SK-N-SH (cell line): Measurements from ENCODE around the gene SLC25A44. TPM values are rescaled to one million over a fixed set of nuclear protein-coding genes. Genes with fewer than 3 reads are reported as not detected.
A peak's percentile ranks its signal among the peaks of the same experiment; 100 is the strongest.

ENCODE experiments used
- CTCF ChIP-seq: fragments of 200-600 bp; sonication (generic); IDR thresholded peaks from 2 replicates; pipeline ENCODE4 v1.6.1; 2017; ENCODE audit warnings: antibody characterized with exemption, mild to moderate bottlenecking, moderate library complexity
- FOXJ3 ChIP-seq: sonication (generic); formaldehyde crosslinking; IDR thresholded peaks from 2 replicates; pipeline ENCODE4 v1.5.1; 2020; ENCODE audit warnings: mild to moderate bottlenecking, missing genetic modification reagents
- FOXM1 ChIP-seq: IDR thresholded peaks from 2 replicates; pipeline ENCODE4 v1.4.0; 2012; ENCODE audit warnings: low read depth, mild to moderate bottlenecking
- JUND ChIP-seq: IDR thresholded peaks from 2 replicates; pipeline ENCODE4 v1.4.0; 2012
- MAX ChIP-seq: IDR thresholded peaks from 2 replicates; pipeline ENCODE4 v1.4.0; 2012; ENCODE audit warnings: low read depth
- POLR2AphosphoS5 ChIP-seq: IDR thresholded peaks from 2 replicates; pipeline ENCODE4 v1.6.1; 2012; ENCODE audit warnings: low read depth, low read length
- RAD21 ChIP-seq: IDR thresholded peaks from 2 replicates; pipeline ENCODE4 v1.6.1; 2012; ENCODE audit warnings: mild to moderate bottlenecking, low read length
- TAF1 ChIP-seq: IDR thresholded peaks from 2 replicates; pipeline ENCODE4 v1.6.1; 2012; ENCODE audit warnings: low read depth, mild to moderate bottlenecking, low read length, moderate library complexity, borderline replicate concordance
- TEAD4 ChIP-seq: IDR thresholded peaks from 2 replicates; pipeline ENCODE4 v1.4.0; 2012; ENCODE audit warnings: mild to moderate bottlenecking, borderline replicate concordance; ENCODE audit not compliant: insufficient read depth
- polyA plus RNA-seq, 3 experiments: library from polyadenylated mRNA; depleted of rRNA; stranded (reverse); fragments of >200 nt; gene quantifications; 2 replicates each; pipeline ENCODE4 v1.2.3, GENCODE V29; 2012
- TF ChIP-seq, protein P1 (sequence below): IDR thresholded peaks from 2 replicates; pipeline ENCODE4 v1.4.0; 2012; ENCODE audit warnings: low read depth, borderline replicate concordance
- TF ChIP-seq, protein P2 (sequence below): IDR thresholded peaks from 2 replicates; pipeline ENCODE4 v1.6.1; 2012; ENCODE audit warnings: mild to moderate bottlenecking, low read depth, low read length, moderate library complexity
- TF ChIP-seq, protein P3 (sequence below): fragments of 150-350 bp; IDR thresholded peaks from 2 replicates; pipeline ENCODE4 v1.6.1; 2016; ENCODE audit warnings: mild to moderate bottlenecking, low read depth, low read length

SLC25A44 gene
- polyA plus RNA-seq, 1 of the 3 experiments (the other 2 are of a cell fraction), result 28.5 TPM

DNA sequence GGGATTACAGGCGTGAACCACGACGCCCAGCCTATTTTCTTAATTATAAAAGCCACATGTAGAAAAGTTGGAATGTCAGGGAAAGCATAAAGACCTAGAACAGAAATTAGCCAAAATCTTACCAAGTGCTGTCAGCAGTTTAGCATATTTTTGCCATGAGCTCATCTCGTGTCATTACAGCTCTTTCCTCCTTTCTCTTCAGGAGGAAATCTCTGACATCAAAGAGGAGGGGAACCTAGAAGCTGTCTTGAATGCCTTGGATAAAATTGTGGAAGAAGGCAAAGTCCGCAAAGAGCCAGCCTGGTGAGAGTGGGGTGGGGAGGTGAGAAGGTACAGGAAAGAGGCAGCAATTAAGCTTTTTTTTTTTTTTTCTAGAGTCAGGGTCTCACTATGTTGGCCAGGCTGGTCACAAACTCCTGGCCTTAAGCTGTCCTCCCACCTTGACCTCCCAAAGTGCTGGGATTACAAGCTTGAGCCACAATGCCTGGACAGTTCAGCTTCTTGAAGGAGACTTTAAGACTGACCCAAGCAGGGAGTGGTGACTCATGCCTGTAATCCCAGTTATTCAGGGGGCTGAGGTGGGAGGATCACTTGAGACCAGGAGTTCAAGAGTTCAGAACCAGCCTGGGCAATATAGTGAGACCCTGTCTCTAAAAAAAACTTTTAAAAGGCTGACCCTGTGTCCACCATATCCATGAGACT, 39.7 kb downstream of the SLC25A44 start (continued):
- TF ChIP-seq, protein P1, sequence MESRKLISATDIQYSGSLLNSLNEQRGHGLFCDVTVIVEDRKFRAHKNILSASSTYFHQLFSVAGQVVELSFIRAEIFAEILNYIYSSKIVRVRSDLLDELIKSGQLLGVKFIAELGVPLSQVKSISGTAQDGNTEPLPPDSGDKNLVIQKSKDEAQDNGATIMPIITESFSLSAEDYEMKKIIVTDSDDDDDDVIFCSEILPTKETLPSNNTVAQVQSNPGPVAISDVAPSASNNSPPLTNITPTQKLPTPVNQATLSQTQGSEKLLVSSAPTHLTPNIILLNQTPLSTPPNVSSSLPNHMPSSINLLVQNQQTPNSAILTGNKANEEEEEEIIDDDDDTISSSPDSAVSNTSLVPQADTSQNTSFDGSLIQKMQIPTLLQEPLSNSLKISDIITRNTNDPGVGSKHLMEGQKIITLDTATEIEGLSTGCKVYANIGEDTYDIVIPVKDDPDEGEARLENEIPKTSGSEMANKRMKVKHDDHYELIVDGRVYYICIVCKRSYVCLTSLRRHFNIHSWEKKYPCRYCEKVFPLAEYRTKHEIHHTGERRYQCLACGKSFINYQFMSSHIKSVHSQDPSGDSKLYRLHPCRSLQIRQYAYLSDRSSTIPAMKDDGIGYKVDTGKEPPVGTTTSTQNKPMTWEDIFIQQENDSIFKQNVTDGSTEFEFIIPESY, result no peak
- TF ChIP-seq, protein P2, sequence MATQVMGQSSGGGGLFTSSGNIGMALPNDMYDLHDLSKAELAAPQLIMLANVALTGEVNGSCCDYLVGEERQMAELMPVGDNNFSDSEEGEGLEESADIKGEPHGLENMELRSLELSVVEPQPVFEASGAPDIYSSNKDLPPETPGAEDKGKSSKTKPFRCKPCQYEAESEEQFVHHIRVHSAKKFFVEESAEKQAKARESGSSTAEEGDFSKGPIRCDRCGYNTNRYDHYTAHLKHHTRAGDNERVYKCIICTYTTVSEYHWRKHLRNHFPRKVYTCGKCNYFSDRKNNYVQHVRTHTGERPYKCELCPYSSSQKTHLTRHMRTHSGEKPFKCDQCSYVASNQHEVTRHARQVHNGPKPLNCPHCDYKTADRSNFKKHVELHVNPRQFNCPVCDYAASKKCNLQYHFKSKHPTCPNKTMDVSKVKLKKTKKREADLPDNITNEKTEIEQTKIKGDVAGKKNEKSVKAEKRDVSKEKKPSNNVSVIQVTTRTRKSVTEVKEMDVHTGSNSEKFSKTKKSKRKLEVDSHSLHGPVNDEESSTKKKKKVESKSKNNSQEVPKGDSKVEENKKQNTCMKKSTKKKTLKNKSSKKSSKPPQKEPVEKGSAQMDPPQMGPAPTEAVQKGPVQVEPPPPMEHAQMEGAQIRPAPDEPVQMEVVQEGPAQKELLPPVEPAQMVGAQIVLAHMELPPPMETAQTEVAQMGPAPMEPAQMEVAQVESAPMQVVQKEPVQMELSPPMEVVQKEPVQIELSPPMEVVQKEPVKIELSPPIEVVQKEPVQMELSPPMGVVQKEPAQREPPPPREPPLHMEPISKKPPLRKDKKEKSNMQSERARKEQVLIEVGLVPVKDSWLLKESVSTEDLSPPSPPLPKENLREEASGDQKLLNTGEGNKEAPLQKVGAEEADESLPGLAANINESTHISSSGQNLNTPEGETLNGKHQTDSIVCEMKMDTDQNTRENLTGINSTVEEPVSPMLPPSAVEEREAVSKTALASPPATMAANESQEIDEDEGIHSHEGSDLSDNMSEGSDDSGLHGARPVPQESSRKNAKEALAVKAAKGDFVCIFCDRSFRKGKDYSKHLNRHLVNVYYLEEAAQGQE, result no peak
- TF ChIP-seq MAX (no peak), RAD21 (no peak), CTCF (no peak), TEAD4 (0 out of 2 replicates have a peak, but pooled peaks have one; percentile 24), FOXJ3 (no peak), TAF1 (no peak), POLR2AphosphoS5 (no peak), JUND (peak; percentile 53; the same call in 1 of the 2 replicates), FOXM1 (no peak)
- TF ChIP-seq, protein P3, sequence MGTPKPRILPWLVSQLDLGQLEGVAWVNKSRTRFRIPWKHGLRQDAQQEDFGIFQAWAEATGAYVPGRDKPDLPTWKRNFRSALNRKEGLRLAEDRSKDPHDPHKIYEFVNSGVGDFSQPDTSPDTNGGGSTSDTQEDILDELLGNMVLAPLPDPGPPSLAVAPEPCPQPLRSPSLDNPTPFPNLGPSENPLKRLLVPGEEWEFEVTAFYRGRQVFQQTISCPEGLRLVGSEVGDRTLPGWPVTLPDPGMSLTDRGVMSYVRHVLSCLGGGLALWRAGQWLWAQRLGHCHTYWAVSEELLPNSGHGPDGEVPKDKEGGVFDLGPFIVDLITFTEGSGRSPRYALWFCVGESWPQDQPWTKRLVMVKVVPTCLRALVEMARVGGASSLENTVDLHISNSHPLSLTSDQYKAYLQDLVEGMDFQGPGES, result no peak
